ENCODE results near the gene EHD4. TPM values are rescaled to one million over a fixed set of nuclear protein-coding genes. Genes with fewer than 3 reads are reported as not detected.

EHD4 gene
- total and polyA plus RNA-seq, 9 of the 15 experiments (the other 6 are each of a cell fraction or from before 2014, with no cell fraction given) = 0.89 to 10.3 (median 6.4) TPM

DNA sequence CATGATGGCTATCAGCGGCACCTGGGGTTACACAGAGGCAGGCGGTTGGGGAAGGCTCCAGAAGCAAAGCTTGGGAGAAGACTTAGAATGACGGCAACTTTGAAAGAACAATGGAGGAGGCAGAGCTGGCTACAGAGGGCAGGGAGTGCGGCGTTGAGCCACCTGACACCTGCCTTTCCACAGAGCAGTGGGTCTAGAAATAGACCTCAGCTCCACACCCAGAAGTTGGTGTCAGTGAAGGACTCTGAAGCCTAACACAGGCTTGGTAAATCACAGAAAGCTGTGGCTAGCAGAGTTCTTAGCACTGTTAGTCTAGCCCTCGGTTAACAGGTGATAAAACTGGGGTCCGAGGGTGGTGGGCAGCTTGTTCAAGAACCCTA lies 23.1 kb upstream of the EHD4 start:
- H3K4me1 ChIP-seq (replicated peaks in 1 of 2; ENCODE audit: control insufficient read depth in 2 of 2, insufficient read depth in 2 of 2, low read length in 2 of 2) = no peaks in the 10 kb centered on the region
- ChIA-PET POLR2A (interaction anchor here (0.6 to 1.1 kb wide), 3 partner anchors 8 to 57 kb away, joined by 3 read pairs; no protein-coding TSS in a partner anchor), CTCF (ENCODE audit: low intra/inter-chr PET ratio) (no interaction called here)
- FAIRE-seq (no peak), DNase-seq (ENCODE audit: extremely low read depth in 1 of 4, low spot score in 3 of 4) (no peak), ATAC-seq (no peak)
- H2AFZ ChIP-seq (ENCODE audit: low read depth, low read length) = no peak overlapping the region
- H3K27ac ChIP-seq (ENCODE audit: extremely low read depth, low read depth, low read length) = no peak overlapping the region
- intact Hi-C loops (cut with micrococcal nuclease) = no loop called here
- no peak overlapping the region for H3K9ac ChIP-seq (ENCODE audit: insufficient read depth in 1 of 2, low read depth in 2 of 2, low read length in 2 of 2)
- no peak overlapping the region for H3K4me3 ChIP-seq
- H3K79me2 ChIP-seq (ENCODE audit: control insufficient read depth, insufficient read depth, low read length) = no peaks in the 10 kb centered on the region
- in situ Hi-C loops (cut with MboI) = no loop called here
- H4K20me1 ChIP-seq (replicated peaks; ENCODE audit: control insufficient read depth, insufficient read depth, low read length) = peaks cover 11% of the 10 kb centered on the region
- no peak overlapping the region for H3K4me2 ChIP-seq (ENCODE audit: insufficient read depth, low read length)
- H3K9me1 ChIP-seq (ENCODE audit: control insufficient read depth, insufficient read depth, low read length) = no peaks in the 10 kb centered on the region
- no peaks in the 10 kb centered on the region for H3K9me3 ChIP-seq (replicated peaks; ENCODE audit: control insufficient read depth, insufficient read depth, low read depth, low read length)
- 3% methylated on average over 7 of the region's 7 CpGs for WGBS (ENCODE audit: insufficient coverage, low coverage, missing lambda C conversion rate)
- no peaks in the 10 kb centered on the region for H3K36me3 ChIP-seq (ENCODE audit: control insufficient read depth, insufficient read depth, low read length)
- peaks cover 34 to 68% of the 10 kb centered on the region in 2 experiments; a peak in 4 of 5 replicates for H3K27me3 ChIP-seq (ENCODE audit: control insufficient read depth in 2 of 2, insufficient read depth in 2 of 2, low read length in 2 of 2)
- TF ChIP-seq SRF (CRISPR knock-in tag; IDR thresholded peaks at IDR 0.05) = no peak
- TF ChIP-seq SMAD1 (IDR thresholded peaks at IDR 0.05; ENCODE audit: low read depth, low read length, partially characterized antibody) = no peak
- TF ChIP-seq, protein P1, sequence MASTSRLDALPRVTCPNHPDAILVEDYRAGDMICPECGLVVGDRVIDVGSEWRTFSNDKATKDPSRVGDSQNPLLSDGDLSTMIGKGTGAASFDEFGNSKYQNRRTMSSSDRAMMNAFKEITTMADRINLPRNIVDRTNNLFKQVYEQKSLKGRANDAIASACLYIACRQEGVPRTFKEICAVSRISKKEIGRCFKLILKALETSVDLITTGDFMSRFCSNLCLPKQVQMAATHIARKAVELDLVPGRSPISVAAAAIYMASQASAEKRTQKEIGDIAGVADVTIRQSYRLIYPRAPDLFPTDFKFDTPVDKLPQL (IDR thresholded peaks at IDR 0.05; ENCODE audit: extremely low read depth, insufficient read length) = no peak
- BruUV-seq (replicated peaks) = no TSS peak

All from K562 (cell line).